Erythroblast (primary cell): ENCODE data around the gene PXN.
"Not testable (repeated sequence)": the region's sequence is repeated elsewhere in the genome, so short reads cannot be mapped to it uniquely, and the experiment has no call there.

Experiments used
- DNase-seq, 2 experiments: peaks; one replicate each; lab custom pipeline; 2025; lab: John Stamatoyannopoulos, UW
- GATA1 ChIP-seq: IDR thresholded peaks from 2 replicates; pipeline ENCODE4 v1.6.1; 2011; ENCODE audit warnings: low read depth, mild to moderate bottlenecking, control low read depth, low read length, moderate library complexity
- POLR2A ChIP-seq: IDR thresholded peaks from 2 replicates; pipeline ENCODE4 v1.6.1; 2011; ENCODE audit warnings: mild to moderate bottlenecking, low read length

The PXN gene

DNA sequence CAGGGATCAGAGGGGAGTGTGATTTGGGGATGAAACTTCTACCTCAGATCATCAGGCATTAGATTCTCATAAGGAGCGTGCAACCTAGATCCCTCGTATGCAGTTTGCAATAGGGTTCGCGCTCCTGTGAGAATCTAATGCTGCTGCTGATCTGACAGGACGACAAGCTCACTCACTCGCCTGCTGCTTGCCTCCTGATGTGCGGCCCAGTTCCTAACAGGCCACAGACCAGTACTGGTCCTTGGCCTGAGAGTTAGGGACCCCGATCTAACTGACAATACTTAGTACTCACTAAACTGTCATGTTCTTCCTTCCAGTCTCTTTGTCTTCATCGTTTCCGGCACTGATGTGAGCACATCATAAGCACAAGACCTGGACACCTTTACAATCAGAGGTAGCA lies 59.3 kb downstream of the PXN start:
- no peak for TF ChIP-seq POLR2A
- no peak for TF ChIP-seq GATA1

DNA sequence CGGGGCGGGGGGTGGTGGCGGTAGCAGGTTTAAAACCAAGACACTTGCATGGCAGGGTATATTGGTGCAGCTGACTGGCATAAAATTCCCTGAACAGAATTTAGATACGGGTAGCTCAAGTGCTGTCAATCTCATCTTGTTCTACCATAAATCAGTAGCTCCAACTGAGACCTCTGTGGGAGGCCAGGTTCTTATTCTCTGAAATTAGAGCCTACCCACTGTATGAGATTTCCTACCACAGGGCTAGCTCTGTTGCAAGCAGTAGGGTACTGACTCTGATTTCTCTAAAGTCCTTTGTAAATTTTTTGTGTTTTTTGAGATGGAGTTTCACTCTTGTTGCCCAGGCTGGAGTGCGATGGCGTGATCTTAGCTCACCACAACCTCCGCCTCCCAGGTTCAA lies 61.4 kb downstream of the PXN start:
- DNase-seq = no peak
- TF ChIP-seq POLR2A = no peak
- TF ChIP-seq GATA1 = no peak

More for the DNA sequence above, 59.3 kb downstream of the PXN start:
- DNase-seq = no peak

DNA sequence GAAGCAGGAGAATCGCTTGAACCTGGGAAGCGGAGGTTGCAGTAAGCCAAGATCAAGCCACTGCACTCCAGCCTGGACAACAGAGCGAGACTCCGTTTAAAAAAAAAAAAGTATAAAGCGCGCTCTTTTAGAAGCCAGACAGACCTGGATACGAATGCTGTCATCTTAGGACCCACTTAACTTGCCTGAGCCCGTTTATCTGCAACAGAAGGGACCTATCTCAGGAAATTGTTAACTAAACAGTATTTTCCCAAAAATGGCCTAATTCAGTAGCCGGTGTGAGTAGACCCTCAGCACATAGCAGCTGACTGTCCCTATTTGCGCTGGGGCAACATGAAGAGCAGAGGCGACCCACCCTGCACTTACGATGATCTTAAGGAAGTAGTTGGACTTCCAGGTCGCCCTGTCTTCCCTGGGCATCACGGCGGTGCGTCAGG lies 65.1 kb downstream of the PXN start:
- DNase-seq = no peak
- TF ChIP-seq GATA1 (no peak), POLR2A (no peak)

DNA sequence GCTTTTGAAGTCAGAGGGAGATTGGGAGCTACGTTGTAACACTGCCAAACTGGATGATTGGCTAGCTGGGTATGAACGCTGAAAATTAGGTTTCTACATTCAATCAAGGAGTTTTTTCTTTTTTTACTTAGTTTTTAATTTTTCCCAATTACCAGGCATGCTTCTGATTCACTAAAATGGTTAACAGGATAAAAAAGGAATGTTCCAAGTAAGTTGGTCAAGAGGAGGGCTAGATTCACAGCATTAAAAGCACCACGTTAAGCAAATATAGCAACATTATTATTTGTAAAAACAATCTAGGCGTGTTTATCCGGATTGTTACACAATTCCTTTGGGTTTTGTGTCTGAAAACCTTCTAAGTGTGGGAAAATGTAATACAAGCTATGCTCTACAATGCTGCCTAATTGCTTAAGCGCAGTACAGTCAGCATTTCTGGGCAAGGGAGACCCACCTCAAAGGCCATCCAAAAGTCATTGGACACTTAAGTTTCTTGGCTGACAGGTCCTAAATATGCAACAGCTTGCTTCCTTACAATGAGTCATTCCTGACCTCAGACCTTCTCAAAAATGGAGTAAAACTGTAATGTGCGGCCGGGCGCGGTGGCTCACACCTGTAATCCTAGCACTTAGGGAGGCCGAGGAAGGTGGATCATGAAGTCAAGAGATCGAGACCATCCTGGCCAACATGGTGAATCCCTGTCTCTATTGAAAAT lies 65.8 kb downstream of the PXN start:
- TF ChIP-seq GATA1 = no peak
- TF ChIP-seq POLR2A = no peak
- DNase-seq = peak; percentile 59 to 74

DNA sequence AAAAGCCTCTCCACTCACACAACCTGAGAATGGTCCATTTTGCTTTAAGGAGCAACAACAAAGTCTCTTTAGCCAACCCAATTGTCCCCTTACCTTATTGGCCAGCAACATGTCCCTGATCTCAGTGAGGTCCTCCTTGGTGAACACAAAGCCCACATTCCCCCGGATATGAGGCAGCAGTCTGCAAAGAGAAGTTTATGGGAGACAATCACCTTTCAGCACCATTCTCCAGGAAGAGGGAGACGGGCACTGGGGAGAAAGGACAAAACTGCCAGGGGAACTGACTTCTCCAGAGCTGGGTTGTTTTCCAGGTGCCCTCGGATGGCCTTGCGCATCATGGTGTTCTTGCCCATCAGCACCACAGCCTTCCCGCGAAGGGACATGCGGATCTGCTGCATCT lies 66.5 kb downstream of the PXN start:
- DNase-seq = no peak
- TF ChIP-seq GATA1 = no peak
- TF ChIP-seq POLR2A = no peak

DNA sequence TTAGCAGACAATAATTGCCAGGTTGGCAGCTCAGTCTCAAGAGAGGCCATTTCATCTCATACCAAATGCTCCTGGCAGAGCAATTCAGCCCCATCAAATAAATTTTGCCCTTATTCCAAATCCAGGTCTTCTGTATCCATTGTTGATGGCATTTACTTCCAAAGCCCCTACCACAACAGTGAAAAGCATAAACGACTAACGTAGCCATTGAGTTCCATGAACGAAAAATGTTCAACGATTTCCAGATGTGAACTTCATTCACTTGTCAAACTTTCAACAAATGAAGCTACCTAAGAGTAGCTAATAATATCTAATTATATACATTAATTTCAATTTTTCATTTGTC lies 68.0 kb downstream of the PXN start:
- TF ChIP-seq POLR2A (no peak), GATA1 (no peak)
- DNase-seq = no peak

DNA sequence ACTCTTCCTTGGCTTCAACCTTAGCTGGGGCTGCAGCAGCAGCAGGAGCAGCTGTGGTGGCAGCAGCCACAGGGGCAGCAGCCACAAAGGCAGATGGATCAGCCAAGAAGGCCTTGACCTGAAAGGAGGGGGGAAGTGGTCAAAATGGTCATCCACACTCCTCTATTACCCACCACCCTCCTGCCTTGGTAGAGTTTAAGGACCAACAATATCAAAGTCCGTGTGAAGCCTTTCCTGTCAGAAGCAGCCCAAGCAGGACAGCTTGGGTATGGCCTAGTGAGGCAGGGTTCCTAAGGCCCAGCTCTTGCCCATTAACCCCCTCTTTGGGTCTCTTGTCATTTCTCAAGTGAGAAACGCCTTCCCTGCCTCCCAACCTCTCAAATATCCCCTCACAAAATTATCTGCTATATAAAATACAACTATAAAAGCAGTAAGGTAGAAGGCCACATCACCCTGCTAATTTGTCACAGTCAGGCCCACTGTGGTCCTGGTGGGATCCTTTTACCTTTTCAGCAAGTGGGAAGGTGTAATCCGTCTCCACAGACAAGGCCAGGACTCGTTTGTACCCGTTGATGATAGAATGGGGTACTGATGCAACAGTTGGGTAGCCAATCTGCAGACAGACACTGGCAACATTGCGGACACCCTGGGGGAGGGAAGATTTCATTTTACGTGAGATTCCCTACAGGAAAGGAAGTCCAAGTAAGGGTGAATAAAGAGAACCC lies 68.6 kb downstream of the PXN start:
- peak; percentile 15 to 28 for DNase-seq

DNA sequence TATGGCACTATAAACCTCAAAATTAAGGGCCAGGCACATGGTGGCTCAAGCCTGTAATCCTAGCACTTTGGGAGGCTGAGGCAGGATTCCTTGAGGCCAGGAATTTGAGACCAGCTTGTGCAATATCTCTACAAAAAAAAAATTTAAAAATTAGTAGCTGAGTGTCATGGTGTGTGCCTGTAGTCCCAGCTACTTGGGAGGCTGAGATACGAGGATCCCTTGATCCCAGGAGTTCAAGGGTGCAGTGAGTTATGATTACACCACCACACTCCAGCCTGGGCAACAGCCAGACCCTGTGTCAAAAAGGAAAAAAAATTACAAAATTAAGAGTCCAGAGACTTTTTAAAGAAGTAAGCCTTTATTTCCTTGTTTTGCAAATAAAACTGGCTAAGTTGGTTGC lies 69.2 kb downstream of the PXN start:
- no peak for DNase-seq
- no peak for TF ChIP-seq POLR2A
- no peak for TF ChIP-seq GATA1

DNA sequence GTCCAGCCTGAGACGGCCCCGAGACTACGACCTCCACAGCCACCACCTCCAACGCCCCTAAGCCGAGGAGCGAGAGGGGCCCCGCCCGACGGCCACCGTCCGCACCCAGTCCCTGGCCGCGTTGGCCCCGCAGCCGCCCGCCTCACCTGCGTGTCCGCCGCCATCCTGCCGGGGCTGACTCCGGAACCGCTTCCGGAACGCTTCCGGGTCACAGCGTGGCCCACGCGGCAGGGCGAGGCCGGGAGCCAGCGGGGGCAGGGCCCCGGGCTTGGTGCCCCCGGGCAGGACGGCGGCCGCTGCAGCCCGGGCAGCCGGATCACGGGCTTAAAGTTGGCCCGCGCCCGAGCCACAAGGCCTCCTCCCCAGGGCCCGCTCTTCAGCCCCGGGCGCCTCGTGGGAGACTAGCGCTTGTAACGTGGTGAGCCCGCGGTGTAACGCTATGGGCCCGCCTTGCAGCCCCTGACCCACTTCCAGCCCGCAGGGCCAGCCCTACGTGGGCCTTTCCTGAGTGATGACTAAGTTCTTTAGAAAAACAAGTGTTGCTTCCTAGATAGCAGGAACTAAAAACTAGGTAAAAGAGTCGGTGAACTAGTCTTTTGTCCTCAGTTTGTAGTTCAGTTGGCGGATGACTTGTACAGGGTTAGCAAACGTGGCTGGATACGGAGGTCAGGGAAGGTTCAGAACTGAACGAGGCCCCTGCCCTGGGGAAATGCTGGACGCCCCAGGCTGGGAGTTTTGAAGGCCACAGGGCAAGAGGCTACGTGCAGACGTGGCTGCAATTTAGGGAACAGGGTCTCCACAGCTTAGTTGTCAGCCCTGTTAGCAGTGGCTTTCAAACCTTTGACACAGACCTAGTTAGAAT lies 70.8 kb downstream of the PXN start, which contains the start of gene GCN1:
Gene GCN1, minus strand, starts transcription at position 182 of the 862 bp plus-strand sequence. Its CDS starts 18 bp downstream, at position 164.
- TF ChIP-seq POLR2A (peak; percentile 91), GATA1 (no peak)
- peak; percentile 87 to 90 for DNase-seq

DNA sequence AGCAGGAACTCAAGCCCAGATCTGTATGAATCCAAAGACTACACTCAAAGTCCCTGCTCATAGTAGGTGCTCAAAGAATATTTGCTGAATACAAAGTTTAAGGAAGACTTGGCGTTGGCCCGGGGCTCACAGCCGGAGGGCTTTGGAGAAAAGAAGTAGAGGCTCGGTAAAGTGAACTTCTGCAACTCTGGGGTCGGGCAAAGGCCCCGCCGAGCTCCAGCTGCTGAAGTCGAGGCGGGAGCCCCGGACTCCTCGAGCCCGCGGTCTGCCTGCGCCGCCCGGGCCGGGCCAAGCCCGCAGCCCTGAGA lies 71.3 kb downstream of the PXN start:
- no peak for TF ChIP-seq GATA1
- TF ChIP-seq POLR2A = no peak
- peak; percentile 55 to 63 for DNase-seq

DNA sequence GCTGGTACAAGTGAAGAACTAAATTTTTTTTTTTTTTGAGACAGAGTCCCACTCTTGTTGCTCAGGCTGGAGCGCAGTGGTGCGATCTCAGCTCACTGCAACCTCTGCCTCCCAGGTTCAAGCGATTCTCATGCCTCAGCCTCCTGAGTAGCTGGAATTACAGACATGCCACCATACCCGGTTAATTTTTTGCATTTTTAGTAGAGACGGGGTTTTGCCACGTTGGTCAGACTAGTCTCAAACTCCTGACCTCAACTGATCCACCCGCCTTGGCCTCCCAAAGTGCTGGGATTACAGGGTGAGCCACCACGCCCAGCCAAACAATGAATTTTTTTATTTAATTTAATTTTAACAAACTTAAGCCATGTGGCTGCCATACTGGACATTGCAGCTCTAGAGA lies 72.2 kb downstream of the PXN start:
- not testable (repeated sequence) for DNase-seq

DNA sequence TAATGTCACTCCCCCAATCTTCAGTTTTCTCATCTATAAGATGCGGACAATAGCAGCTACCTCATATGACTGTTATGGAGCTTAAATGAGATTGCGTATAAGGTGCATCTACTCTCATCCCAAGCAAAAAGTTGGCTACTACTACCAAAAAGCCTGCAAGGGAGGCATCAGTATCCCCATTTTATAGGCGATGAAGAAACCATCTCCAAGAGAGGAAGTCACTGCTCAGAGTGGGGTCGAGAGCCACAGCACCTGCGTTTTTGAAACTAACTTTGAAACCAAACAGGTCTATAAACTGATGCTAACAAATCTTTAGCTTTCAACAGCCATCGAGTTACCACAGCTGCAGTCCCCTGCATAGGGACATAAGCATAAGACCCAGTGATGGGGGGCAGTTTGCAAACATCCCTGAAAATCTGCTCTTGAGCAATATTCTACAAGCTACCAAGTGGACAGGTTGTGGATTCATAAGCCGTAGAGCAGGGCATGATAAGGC lies 74.5 kb downstream of the PXN start:
- TF ChIP-seq GATA1 (no peak), POLR2A (no peak)

DNA sequence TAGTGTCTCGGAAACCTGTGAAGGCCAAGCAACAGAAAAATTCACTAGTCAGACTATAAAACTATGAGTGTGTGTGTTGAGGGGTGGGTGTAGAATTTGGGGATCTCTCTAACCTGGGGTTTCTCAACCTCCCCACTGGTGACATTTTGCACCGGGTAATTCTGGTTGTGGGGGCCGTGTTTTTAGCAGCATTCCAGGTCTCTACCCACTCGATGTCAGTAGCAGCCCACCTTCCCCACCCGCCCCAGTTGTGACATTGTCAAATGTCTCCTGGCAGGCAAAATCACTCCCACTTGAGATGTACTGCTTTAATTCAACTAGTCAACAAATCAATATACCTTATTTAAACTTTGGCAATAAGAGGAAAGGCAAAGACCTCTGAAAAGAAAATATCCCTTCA lies 75.1 kb downstream of the PXN start:
- TF ChIP-seq POLR2A (no peak), GATA1 (no peak)
- no peak for DNase-seq

More for the DNA sequence above, 74.5 kb downstream of the PXN start:
- DNase-seq = peak in 1 of 2 experiments; percentile 15

DNA sequence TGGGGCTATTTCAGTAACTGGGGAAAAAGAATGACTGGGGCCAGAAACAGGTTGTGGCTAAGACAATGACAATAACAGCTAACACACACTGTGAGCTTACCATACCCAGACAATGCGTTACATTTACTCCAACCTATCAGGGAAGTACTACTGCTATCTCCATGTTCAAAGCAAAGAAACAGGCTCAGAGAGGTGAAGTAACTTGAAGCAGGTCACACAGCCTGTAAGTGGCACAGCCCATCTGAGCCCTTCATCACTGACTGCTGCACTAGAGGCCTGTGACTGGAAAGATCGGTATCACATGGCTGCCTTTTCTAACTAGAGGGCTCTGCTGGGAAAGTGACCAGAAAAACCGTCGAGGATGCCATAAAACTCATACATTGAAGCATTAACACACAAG lies 78.9 kb downstream of the PXN start:
- DNase-seq = no peak
- TF ChIP-seq GATA1 (no peak), POLR2A (no peak)

DNA sequence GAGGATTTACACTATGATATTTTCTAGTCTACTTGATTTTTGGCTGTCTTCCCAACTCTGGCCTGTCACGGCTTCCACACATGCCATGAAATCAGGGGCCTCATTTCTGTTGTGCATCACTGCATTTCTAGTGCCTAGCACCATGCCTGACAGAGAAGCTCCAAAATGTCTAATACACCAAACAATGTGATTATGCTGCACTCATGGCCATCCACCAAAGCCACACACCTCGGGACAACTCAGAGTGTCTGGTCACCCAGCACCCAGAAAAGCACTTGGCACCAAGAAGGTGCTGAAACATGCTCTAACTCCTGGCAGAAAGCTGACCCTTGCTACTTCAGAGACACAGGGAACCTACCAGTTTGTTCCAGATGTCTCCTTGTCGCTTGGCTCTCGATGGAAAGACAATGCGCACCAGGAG lies 82.3 kb downstream of the PXN start:
- TF ChIP-seq GATA1 = no peak
- no peak for TF ChIP-seq POLR2A
- DNase-seq = no peak
